T-helper 1 cell treated with Interleukin-12 subunit alpha and Interleukin-12 subunit beta and Interleukin-4 antibody, amounts not matched to agents 30 μg/mL and 1 μg/mL, for 36 hours (primary cell): ENCODE results near the gene SCT.
A peak's percentile ranks its signal among the peaks of the same experiment; 100 is the strongest.

Source experiments
- H3K27ac Mint-ChIP-seq: one replicate; pipeline ENCODE4 v1.8.0; 2021; ENCODE audit warnings: mild to moderate bottlenecking, mixed read lengths
- H3K27me3 Mint-ChIP-seq: one replicate; pipeline ENCODE4 v1.8.0; 2021; ENCODE audit warnings: low read depth, mixed read lengths
- H3K36me3 Mint-ChIP-seq: one replicate; pipeline ENCODE4 v1.8.0; 2021; ENCODE audit warnings: low read depth, mixed read lengths
- H3K4me1 Mint-ChIP-seq: one replicate; pipeline ENCODE4 v1.8.0; 2021; ENCODE audit warnings: low read depth, mixed read lengths
- H3K4me3 Mint-ChIP-seq: one replicate; pipeline ENCODE4 v1.8.0; 2021; ENCODE audit warnings: mild to moderate bottlenecking, moderate library complexity, mixed read lengths
- H3K9me3 Mint-ChIP-seq: one replicate; pipeline ENCODE4 v1.8.0; 2021; ENCODE audit warnings: mixed read lengths

SCT gene

DNA sequence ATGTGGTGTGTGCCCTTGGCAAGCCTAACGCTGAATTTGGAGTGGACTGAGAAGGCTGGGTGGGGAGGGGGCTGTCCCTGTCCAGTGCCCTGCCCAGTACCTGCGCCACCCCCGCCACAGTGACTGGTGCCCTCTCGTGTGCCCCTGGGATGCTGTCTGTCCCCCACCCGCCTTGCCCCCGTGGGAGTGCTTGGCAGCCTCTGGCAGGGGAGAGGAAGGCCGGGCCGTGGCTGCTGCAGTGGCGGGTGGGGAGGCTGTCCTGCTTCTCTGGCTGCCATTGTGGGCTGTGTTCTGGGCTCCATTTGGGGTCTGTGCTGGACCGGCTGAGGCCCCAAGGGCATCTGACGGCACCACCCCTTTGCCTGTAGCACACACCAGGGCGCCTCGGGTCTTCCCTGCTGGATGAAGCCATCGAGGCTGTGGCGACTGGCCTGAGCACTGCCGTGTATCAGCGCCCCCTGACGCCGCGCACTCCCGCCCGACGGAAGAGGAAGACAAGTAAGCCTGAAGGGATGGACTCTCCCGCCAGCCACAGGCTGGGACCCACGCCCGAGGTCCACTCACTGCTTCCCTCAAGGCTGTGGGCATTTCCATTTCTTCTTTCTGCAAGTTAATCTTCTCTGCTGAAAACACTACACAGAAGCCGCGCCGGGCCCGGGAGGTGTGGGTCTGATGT lies 28.8 kb downstream of the SCT start:
- H3K4me3 Mint-ChIP-seq, result no peak overlapping the region
- no peaks in the 10 kb centered on the region for H3K27me3 Mint-ChIP-seq
- H3K9me3 Mint-ChIP-seq, result no peaks in the 10 kb centered on the region
- peaks cover 21% of the 10 kb centered on the region for H3K36me3 Mint-ChIP-seq
- H3K4me1 Mint-ChIP-seq, result no peaks in the 10 kb centered on the region
- no peak overlapping the region for H3K27ac Mint-ChIP-seq

DNA sequence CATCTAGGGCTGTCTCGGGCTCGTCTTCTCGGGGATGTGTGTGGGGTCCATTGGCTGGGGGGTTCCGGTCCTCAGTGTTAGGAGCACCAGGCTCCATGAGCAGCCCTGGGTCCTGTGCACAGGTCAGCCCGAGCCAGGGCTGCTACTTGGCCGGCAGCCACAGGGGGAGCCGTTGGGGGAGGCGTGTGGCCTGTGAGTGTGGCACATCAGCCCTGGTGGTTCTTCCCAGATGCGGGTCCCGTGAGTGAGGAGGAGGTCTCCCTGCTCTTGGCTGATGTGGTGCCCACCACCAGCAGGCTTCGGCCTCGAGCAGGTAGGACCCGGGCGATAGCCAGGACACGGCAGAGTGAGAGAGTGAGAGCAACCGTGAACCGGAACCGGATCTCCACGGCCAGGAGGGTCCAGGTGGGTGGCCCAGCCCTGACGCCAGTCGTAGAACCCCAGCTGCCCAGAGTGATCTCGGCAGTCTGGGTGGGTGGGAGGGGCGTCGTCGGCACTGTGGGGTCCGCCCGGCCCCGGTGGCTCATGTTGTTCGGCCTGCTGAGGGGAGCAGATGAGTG lies 29.7 kb downstream of the SCT start:
- Mint-ChIP-seq H3K36me3 (peaks cover 28% of the 10 kb centered on the region), H3K4me3 (no peak overlapping the region), H3K27me3 (no peaks in the 10 kb centered on the region), H3K9me3 (no peaks in the 10 kb centered on the region), H3K27ac (no peak overlapping the region), H3K4me1 (no peaks in the 10 kb centered on the region)

DNA sequence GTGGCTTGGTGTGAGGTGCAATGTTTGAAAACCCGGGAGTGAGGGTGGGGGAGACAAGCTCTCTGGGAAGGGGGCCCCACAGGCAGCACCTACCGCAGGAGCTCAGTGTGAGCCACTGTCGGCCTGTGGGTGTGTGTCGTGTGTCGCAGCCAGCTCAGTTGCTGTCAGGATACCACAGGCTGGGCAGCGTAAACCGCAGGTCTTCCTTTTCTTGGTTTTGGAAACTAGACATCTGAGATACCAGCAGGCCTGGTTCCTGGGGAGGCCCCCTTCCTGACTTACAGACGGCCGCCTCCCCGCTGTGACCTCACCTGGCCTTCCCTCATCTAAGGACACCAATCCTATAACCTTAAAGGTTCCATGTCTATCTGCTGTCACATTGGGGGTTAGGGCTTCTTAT lies 30.6 kb downstream of the SCT start:
- H3K36me3 Mint-ChIP-seq, result peaks cover 24% of the 10 kb centered on the region
- H3K4me1 Mint-ChIP-seq, result no peaks in the 10 kb centered on the region
- H3K27me3 Mint-ChIP-seq, result no peaks in the 10 kb centered on the region
- no peak overlapping the region for H3K27ac Mint-ChIP-seq
- H3K4me3 Mint-ChIP-seq, result no peak overlapping the region
- H3K9me3 Mint-ChIP-seq, result no peaks in the 10 kb centered on the region

DNA sequence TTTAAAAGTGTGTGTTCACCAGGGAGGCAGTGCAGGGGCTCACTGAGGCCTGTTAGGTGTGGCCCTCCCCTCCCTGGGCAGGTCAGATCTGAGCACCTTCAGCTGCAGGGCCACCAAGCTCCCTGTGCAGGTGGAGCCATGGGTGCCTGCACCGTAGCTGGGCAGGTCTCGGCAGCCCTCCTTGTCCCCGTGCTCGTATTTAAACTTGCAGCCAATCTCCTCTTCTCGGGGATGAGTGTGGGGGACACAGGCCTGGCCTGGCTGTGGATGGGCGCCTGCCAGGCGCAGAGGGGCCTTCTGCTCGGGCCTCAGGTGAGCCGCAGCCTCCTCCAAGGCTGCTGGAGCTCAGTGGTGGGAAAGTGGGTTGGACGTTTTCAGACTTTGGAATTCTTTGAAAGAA lies 31.6 kb downstream of the SCT start:
- Mint-ChIP-seq H3K4me3 (no peak overlapping the region), H3K27me3 (no peaks in the 10 kb centered on the region), H3K27ac (no peak overlapping the region), H3K4me1 (no peaks in the 10 kb centered on the region), H3K9me3 (no peaks in the 10 kb centered on the region), H3K36me3 (peaks cover 28% of the 10 kb centered on the region)

DNA sequence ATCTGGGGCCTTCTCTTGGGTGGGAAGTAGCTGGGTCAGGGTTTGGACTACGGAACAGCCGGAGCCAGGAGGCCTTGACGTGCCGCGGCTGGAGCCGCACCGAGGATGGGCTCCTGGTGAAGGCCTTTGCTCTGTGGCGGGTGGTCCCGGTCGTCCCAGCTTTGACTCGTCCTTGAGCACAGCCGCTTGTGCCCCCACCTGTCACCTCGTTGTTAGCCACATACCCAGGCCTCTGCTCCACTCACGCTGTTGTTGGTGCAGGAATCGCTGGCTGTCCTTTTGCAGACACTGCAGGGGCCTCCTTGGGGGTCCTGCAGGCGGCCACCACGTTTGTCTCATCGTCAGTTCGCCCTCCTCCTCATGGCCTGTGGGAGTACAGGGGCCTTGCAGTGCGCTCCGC lies 33.6 kb downstream of the SCT start:
- Mint-ChIP-seq H3K4me1 (peaks cover 2% of the 10 kb centered on the region), H3K9me3 (no peaks in the 10 kb centered on the region), H3K27ac (no peak overlapping the region), H3K4me3 (no peak overlapping the region), H3K36me3 (peaks cover 33% of the 10 kb centered on the region), H3K27me3 (no peaks in the 10 kb centered on the region)

DNA sequence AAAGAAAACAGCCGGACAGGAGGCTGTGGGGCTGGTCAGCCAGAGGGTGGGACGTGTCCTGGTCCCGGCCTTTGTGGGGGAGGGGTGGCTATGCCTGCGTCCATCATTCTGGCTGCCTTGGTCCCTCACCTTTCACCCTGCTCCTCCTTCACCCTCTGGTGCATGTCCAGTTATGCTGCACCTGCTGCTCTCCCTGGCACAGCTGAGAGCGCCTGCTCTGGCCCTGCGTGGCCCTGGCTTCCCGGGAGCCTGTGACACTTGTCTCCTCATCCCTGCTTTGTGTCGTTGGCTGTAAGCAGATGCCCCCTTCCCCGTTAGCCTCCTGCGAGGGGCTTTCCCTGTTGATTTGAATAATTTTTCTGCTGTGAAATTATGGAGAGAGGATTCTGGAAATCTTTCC lies 34.1 kb downstream of the SCT start:
- no peaks in the 10 kb centered on the region for H3K9me3 Mint-ChIP-seq
- peaks cover 37% of the 10 kb centered on the region for H3K36me3 Mint-ChIP-seq
- peaks cover 6% of the 10 kb centered on the region for H3K4me1 Mint-ChIP-seq
- H3K27ac Mint-ChIP-seq, result no peak overlapping the region
- no peak overlapping the region for H3K4me3 Mint-ChIP-seq
- no peaks in the 10 kb centered on the region for H3K27me3 Mint-ChIP-seq

DNA sequence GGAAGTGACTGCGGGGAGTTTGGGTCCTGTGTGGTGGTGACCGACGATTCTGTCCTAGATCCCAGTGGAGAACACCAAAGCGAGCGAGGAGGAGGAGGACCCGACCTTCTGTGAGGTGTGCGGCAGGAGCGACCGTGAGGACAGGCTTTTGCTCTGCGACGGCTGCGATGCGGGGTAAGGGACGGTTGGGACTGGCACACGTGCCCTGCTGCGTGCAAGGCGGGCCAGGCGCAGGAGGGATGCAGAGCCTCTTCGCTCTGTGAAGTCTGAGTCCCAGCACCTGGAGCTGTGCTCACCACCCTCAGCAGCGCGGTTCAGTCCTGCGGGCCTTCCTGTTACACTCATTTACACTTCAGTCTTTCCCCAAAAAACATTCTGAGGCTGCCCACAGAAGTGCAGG lies 34.5 kb downstream of the SCT start:
- no peaks in the 10 kb centered on the region for H3K9me3 Mint-ChIP-seq
- H3K4me1 Mint-ChIP-seq, result peaks cover 9% of the 10 kb centered on the region
- H3K36me3 Mint-ChIP-seq, result peaks cover 39% of the 10 kb centered on the region
- H3K27me3 Mint-ChIP-seq, result no peaks in the 10 kb centered on the region
- no peak overlapping the region for H3K4me3 Mint-ChIP-seq
- H3K27ac Mint-ChIP-seq, result peak overlapping the region; percentile 38

DNA sequence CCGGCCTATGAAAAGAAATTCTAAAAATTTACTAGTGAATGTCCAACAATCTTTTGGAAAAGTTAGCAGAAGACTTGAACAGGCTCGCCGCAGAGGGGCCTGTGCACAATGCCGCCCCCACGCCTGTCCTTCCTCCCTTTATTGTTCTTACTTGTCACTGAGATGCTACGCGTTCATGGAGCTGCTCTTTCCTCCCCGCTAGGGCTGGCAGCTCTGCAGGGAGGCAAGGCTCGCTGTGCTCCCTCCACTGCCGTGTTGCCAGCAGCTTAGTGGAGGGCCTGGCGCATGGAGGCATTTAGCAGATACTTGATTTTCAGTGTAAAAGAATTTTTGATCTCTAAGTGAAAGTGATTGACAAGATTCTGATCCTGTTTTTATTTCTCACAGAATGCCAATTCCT lies 36.0 kb downstream of the SCT start:
- H3K4me1 Mint-ChIP-seq, result peaks cover 19% of the 10 kb centered on the region
- no peaks in the 10 kb centered on the region for H3K9me3 Mint-ChIP-seq
- peaks cover 42% of the 10 kb centered on the region for H3K36me3 Mint-ChIP-seq
- H3K27ac Mint-ChIP-seq, result no peak overlapping the region
- no peaks in the 10 kb centered on the region for H3K27me3 Mint-ChIP-seq
- H3K4me3 Mint-ChIP-seq, result no peak overlapping the region

DNA sequence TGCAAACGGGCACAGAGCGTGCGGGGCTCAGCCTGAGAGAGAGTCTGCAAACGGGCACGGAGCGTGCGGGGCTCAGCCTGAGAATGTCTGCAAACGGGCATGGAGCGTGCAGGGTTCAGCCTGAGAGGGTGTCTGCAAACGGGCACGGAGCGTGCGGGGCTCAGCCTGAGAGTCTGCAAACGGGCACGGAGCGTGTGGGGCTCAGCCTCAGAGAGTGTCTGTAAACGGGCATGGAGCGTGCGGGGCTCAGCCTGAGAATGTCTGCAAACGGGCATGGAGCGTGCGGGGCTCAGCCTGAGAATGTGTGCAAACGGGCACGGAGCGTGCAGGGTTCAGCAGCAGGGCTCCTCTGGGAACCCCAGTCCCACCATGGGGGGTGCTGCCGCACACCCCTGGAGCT lies 37.2 kb downstream of the SCT start:
- Mint-ChIP-seq H3K27ac (no peak overlapping the region), H3K4me1 (peaks cover 19% of the 10 kb centered on the region), H3K4me3 (no peak overlapping the region), H3K9me3 (no peaks in the 10 kb centered on the region), H3K27me3 (no peaks in the 10 kb centered on the region), H3K36me3 (peaks cover 42% of the 10 kb centered on the region)

DNA sequence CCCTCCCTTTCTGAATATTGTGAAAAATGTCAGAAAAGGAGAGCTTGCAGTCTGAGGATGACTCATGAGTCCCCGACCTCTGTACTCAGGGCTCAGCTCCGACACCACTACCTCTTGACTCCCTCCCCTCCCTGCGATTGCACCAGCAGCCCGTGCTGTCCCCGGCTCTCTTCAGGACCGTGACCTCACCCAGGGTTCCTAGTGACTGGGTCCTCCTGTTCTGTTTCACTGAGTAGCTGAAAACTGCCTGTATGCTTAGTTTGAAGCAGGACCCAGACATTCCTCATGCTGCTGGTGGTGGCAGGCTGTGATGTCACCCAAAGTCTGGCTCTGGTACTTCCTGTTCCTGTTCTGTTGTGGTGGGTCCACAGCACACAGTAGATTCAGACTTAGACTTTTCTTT lies 39.0 kb downstream of the SCT start:
- peaks cover 42% of the 10 kb centered on the region for H3K36me3 Mint-ChIP-seq
- no peaks in the 10 kb centered on the region for H3K9me3 Mint-ChIP-seq
- no peaks in the 10 kb centered on the region for H3K27me3 Mint-ChIP-seq

DNA sequence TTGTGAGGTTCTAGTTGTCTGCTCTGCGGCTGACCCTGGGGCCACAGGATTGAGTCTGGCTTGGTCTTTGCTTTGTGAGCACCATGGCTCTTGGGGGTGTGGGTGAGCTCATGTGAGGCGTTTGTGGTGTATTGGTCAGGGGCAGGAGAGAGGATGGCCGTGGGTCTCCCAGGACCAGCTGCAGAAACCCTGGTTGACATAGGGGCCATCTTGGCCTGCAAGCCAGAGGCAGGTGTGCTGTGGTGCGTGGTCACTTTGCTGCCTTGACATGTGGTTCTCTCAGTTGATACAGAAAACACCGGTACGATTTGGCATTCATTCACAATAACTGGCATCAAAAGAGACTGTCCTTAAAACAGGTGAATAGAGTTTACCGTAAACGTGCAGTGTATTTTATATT lies 39.4 kb downstream of the SCT start:
- peaks cover 19% of the 10 kb centered on the region for H3K4me1 Mint-ChIP-seq
- no peaks in the 10 kb centered on the region for H3K27me3 Mint-ChIP-seq
- peak overlapping the region; percentile 84 for H3K4me3 Mint-ChIP-seq
- H3K36me3 Mint-ChIP-seq, result peaks cover 40% of the 10 kb centered on the region
- H3K9me3 Mint-ChIP-seq, result no peaks in the 10 kb centered on the region
- peak overlapping the region; percentile 99 for H3K27ac Mint-ChIP-seq

More for the DNA sequence above, 39.0 kb downstream of the SCT start:
- peaks cover 19% of the 10 kb centered on the region for H3K4me1 Mint-ChIP-seq
- peak overlapping the region; percentile 99 for H3K27ac Mint-ChIP-seq
- H3K4me3 Mint-ChIP-seq, result peak overlapping the region; percentile 84

DNA sequence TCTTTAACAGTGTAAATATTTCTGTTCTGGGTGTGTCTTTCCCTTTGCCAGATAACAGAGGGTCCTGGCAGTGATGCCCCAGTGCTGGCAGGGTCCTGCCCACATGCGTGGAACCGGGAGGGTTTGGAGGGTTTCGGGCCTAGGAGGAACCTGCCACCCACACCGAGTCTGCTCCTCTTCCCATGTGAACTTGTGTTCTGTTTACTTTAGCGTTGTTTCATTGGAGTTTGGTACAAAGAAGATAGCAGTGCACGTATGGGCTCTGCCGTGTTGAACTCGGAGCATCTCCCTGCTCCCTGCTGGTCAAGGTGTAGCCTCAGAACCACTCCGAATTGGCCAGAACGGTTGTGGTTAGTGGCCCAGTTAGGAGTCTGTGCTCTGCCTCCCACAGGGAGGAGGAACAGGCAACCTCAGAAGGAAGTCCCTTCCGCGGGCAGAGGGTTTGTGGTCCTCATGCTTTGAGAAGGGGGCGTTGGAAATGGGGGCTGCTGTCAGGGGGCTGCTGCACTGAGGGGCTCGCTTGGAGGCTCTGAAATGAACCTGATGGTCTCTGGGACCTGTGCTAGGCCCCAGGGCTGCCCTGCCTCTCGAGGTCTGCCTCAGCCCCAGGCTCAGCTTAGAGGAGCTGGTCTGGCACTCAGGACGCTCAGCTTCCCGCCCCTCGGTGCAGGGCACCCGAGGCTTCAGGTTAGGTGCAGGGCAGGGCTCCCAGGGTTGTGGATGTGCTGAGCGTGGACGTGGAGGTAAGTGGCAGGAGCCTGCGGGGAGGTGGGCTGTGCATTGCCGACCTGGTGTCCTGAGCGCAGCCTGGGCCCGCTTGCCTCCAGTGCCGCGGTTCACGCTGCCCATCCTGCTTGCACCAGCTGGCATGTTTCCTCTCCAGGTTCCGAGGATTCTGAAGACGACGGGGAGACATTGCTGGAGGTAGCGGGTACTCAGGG lies 40.3 kb downstream of the SCT start:
- peak overlapping the region; percentile 59 for H3K27ac Mint-ChIP-seq
- no peaks in the 10 kb centered on the region for H3K27me3 Mint-ChIP-seq
- no peak overlapping the region for H3K4me3 Mint-ChIP-seq
- no peaks in the 10 kb centered on the region for H3K9me3 Mint-ChIP-seq
- H3K4me1 Mint-ChIP-seq, result peaks cover 19% of the 10 kb centered on the region
- H3K36me3 Mint-ChIP-seq, result peaks cover 40% of the 10 kb centered on the region

DNA sequence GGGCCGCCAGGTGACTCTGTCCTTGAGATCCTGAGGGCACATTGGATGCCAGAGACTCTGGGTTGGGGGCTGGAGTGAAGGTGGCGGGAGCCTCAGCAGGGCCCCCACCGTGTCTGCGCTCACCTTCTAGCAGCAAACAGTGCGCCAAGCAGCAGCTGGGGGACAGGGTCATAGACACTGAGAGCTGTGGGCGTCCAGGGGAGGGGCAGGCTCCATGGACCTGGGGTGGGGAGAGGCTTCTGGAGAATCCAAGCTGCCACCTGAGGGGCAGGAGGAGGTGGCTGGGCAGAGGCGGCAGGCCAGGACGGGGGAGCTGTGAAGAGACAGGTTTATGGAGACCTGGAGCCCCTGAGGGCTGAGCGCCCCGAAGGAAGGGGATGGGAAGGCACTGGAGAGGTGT lies 42.7 kb downstream of the SCT start:
- no peaks in the 10 kb centered on the region for H3K27me3 Mint-ChIP-seq
- no peak overlapping the region for H3K27ac Mint-ChIP-seq
- peaks cover 22% of the 10 kb centered on the region for H3K4me1 Mint-ChIP-seq
- no peaks in the 10 kb centered on the region for H3K9me3 Mint-ChIP-seq
- H3K36me3 Mint-ChIP-seq, result peaks cover 31% of the 10 kb centered on the region
- H3K4me3 Mint-ChIP-seq, result no peak overlapping the region

DNA sequence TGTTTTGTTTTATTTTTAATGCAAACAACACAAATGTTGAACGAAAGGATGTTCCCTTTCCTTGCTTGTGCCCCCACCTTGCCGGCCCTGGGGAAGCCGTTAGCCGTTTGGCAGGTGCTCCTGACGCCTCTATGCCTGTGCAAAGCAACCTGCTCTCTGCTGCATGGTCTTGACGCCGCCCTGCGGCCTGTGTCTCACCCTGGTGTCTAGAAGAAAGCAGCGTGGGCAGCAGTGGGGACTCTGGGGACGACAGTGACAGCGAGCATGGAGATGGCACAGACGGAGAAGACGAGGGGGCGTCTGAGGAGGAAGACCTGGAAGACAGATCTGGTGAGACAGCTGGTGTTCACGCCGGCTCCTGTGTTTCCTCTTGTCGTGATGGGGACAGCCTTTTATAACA lies 45.2 kb downstream of the SCT start:
- Mint-ChIP-seq H3K27ac (no peak overlapping the region), H3K9me3 (no peaks in the 10 kb centered on the region), H3K36me3 (peaks cover 23% of the 10 kb centered on the region), H3K4me3 (no peak overlapping the region), H3K4me1 (peaks cover 26% of the 10 kb centered on the region), H3K27me3 (no peaks in the 10 kb centered on the region)

DNA sequence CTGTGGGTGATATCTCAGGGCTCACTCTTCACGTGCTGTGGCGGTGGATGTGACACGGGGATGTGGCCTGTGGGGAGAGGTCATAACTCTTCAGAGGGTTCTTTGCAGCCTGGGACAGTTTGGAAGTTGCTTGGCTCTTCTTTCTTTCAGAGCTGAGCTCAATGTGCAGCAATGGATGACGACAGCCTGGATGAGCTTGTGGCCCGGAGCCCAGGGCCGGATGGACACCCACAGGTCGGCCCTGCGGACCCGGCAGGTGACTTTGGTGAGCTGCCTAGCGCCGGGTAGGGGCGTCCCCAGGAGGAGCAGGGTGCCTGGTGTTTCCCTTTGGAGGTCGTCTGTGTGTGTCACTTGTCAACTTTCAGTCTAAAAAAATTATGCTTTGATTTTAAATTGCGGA lies 45.6 kb downstream of the SCT start:
- Mint-ChIP-seq H3K4me3 (no peak overlapping the region), H3K27me3 (no peaks in the 10 kb centered on the region), H3K27ac (peak overlapping the region; percentile 41), H3K4me1 (peaks cover 24% of the 10 kb centered on the region), H3K36me3 (peaks cover 21% of the 10 kb centered on the region), H3K9me3 (no peaks in the 10 kb centered on the region)
